Measurements from ENCODE around the gene CLDN7. TPM values are rescaled to one million over a fixed set of nuclear protein-coding genes. Genes with fewer than 3 reads are reported as not detected.

CLDN7 gene
- total RNA-seq, 1 experiment from 2014 or later = 177 TPM

- Histone ChIP-seq H3K14ac (ENCODE audit: insufficient read depth, low read length) (peak within 1 kb of the TSS; percentile 78), H2AK5ac (ENCODE audit: insufficient read length, low read length) (no peak within 1 kb of the TSS), H3T11ph (ENCODE audit: low read length) (no peak within 1 kb of the TSS), H3K18ac (ENCODE audit: insufficient read length, low read depth, low read length) (peak within 1 kb of the TSS; percentile 77), H4K5ac (ENCODE audit: insufficient read length, low read depth, low read length) (no peak within 1 kb of the TSS), H2BK12ac (ENCODE audit: insufficient read length, low read depth, low read length) (no peak within 1 kb of the TSS), H3K27me3 (ENCODE audit: insufficient read depth, low read length) (no peaks in the 10 kb centered on the region), H4K20me1 (ENCODE audit: control insufficient read depth, insufficient read depth, insufficient read length) (no peaks in the 10 kb centered on the region), H3K27ac (ENCODE audit: insufficient read length, low read depth, low read length) (peak within 1 kb of the TSS; percentile 72), H3K4me1 (ENCODE audit: insufficient read depth, low read length) (peaks cover 2% of the 10 kb centered on the region; the same call in 1 of the 2 replicates), H2BK120ac (ENCODE audit: low read depth, low read length, poor library complexity, severe bottlenecking) (no peak within 1 kb of the TSS), H2BK15ac (ENCODE audit: low read depth, low read length) (no peak within 1 kb of the TSS; the same call in 1 of the 2 replicates), H4K8ac (replicated peaks; ENCODE audit: insufficient read length, low read depth, low read length) (no peak within 1 kb of the TSS), H2AFZ (ENCODE audit: low read length) (no peak within 1 kb of the TSS), H3K4me2 (ENCODE audit: insufficient read depth, insufficient read length, low read length) (peak within 1 kb of the TSS; percentile 81), H3K9me3 (ENCODE audit: control insufficient read depth, low read depth, low read length) (no peaks in the 10 kb centered on the region), H2BK20ac (ENCODE audit: low read depth, low read length, poor library complexity, severe bottlenecking) (no peak within 1 kb of the TSS), H3K23me2 (ENCODE audit: insufficient read length, low read depth, low read length, poor library complexity, severe bottlenecking) (peaks cover 9% of the 10 kb centered on the region), H3K9ac (ENCODE audit: extremely low read depth, insufficient read length, low read length) (peak within 1 kb of the TSS; percentile 84), H3K4ac (ENCODE audit: low read depth, low read length) (peak within 1 kb of the TSS; percentile 51; the same call in 1 of the 2 replicates), H4K91ac (ENCODE audit: insufficient read length, low read depth, low read length) (peak within 1 kb of the TSS; percentile 65), H2BK5ac (ENCODE audit: insufficient read length, low read length) (no peak within 1 kb of the TSS), H3K56ac (ENCODE audit: insufficient read length, low read depth, low read length) (no peak within 1 kb of the TSS), H3K79me2 (ENCODE audit: insufficient read depth, low read length) (peaks cover 21% of the 10 kb centered on the region), H3K23ac (ENCODE audit: insufficient read length, low read depth, low read length) (no peak within 1 kb of the TSS), H3K79me1 (ENCODE audit: insufficient read depth, low read depth, low read length, poor library complexity, severe bottlenecking) (no peaks in the 10 kb centered on the region)
- no peaks in the 10 kb centered on the region; the same call in none of the 2 replicates for H3K27me3 Mint-ChIP-seq (ENCODE audit: low read depth)
- no CpG with 5 or more reads among the region's 64 CpGs for WGBS (ENCODE audit: extremely low coverage, insufficient read length, low lambda C conversion rate)
- peaks cover 25 to 26% of the 10 kb centered on the region in 2 experiments for H3K4me1 Mint-ChIP-seq
- H3K9me3 Mint-ChIP-seq = peaks cover 0 to 6% of the 10 kb centered on the region in 2 experiments; a peak in 1 of 5 replicates
- TF ChIP-seq CTCF (conservative IDR thresholded peaks at IDR 0.05) = no peak
- peaks cover 31 to 39% (median 35%) of the 10 kb centered on the region in 3 experiments for H3K36me3 Mint-ChIP-seq (ENCODE audit: insufficient read depth in 1 of 3, low read depth in 3 of 3)
- peak within 1 kb of the TSS; percentile 93 to 94 for H3K4me3 Mint-ChIP-seq
- peak; percentile 100 for DNase-seq
- peak within 1 kb of the TSS; percentile 95 to 100 (median 98) for H3K27ac Mint-ChIP-seq
Measured at GRCh38 chr17:7306911-7307685, 44.8 kb upstream of the CLDN7 start, which contains the start of gene EIF5A. Gene EIF5A (plus strand): TSS chr17:7307628. CDS start chr17:7309636, 2,008 bp downstream.

Measured in H9 (cell line).